Measurements from ENCODE around the gene ARHGEF38. TPM values are rescaled to one million over a fixed set of nuclear protein-coding genes. Genes with fewer than 3 reads are reported as not detected.

ARHGEF38 gene
- total and polyA plus RNA-seq, 8 donors, result 0.61 to 23.2 (median 2.5) TPM

GRCh38 chr4:105671301-105671700 lies 118.9 kb downstream of the ARHGEF38 start:
- TF ChIP-seq POLR2AphosphoS5 (IDR thresholded peaks at IDR 0.05) (no peak), EP300 (IDR thresholded peaks at IDR 0.05) (no peak), POLR2A (IDR thresholded peaks at IDR 0.05) (no peak)
- TF ChIP-seq, protein P1, sequence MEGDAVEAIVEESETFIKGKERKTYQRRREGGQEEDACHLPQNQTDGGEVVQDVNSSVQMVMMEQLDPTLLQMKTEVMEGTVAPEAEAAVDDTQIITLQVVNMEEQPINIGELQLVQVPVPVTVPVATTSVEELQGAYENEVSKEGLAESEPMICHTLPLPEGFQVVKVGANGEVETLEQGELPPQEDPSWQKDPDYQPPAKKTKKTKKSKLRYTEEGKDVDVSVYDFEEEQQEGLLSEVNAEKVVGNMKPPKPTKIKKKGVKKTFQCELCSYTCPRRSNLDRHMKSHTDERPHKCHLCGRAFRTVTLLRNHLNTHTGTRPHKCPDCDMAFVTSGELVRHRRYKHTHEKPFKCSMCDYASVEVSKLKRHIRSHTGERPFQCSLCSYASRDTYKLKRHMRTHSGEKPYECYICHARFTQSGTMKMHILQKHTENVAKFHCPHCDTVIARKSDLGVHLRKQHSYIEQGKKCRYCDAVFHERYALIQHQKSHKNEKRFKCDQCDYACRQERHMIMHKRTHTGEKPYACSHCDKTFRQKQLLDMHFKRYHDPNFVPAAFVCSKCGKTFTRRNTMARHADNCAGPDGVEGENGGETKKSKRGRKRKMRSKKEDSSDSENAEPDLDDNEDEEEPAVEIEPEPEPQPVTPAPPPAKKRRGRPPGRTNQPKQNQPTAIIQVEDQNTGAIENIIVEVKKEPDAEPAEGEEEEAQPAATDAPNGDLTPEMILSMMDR (IDR thresholded peaks at IDR 0.05), result no peak
- Histone ChIP-seq H3K4me1 (no peaks in the 10 kb centered on the region), H3K4me3 (no peak overlapping the region), H3K9me3 (no peaks in the 10 kb centered on the region), H3K36me3 (peaks cover 0 to 6% (median 0%) of the 10 kb centered on the region in 4 donors), H3K27ac (peak overlapping the region in 1 of 5 donors; percentile 1), H3K27me3 (no peaks in the 10 kb centered on the region)
- DNase-seq, result no peak
- 78 to 83% (median 82%) methylated on average over 2 of the region's 2 CpGs for WGBS, 5 donors
- intact Hi-C loops (cut with DNase I; ENCODE audit: low total_unique reads), result no loop called here

- Histone ChIP-seq H3K36me3 (no peaks in the 10 kb centered on the region), H3K4me3 (no peak overlapping the region), H3K9me3 (no peaks in the 10 kb centered on the region), H3K27ac (no peak overlapping the region), H3K4me1 (peaks cover 0 to 2% (median under 1%) of the 10 kb centered on the region in 4 donors), H3K27me3 (no peaks in the 10 kb centered on the region)
- intact Hi-C loops (cut with DNase I; ENCODE audit: low total_unique reads), result no loop called here
- WGBS, 5 donors, result 76 to 95% (median 86%) methylated on average over 1 of the region's 1 CpG
- TF ChIP-seq POLR2A (IDR thresholded peaks at IDR 0.05), result no peak
- TF ChIP-seq, protein P1 (IDR thresholded peaks at IDR 0.05), result no peak
- TF ChIP-seq EP300 (IDR thresholded peaks at IDR 0.05), result no peak
- no peak for TF ChIP-seq POLR2AphosphoS5 (IDR thresholded peaks at IDR 0.05)
- DNase-seq, result no peak
These were observed 121.6 kb downstream of the ARHGEF38 start for GRCh38 chr4:105674011-105674410.

- WGBS, 5 donors, result 80 to 86% (median 83%) methylated on average over 2 of the region's 2 CpGs
- H3K9me3 ChIP-seq, result no peaks in the 10 kb centered on the region
These were observed 125.3 kb downstream of the ARHGEF38 start for GRCh38 chr4:105677709-105678108.

GRCh38 chr4:105679186-105679585 lies 126.8 kb downstream of the ARHGEF38 start:
- intact Hi-C loops (cut with DNase I; ENCODE audit: low total_unique reads), result no loop called here
- WGBS, 5 donors, result 23 to 46% (median 31%) methylated on average over 2 of the region's 2 CpGs
- Histone ChIP-seq H3K36me3 (peaks cover 0 to 22% (median 19%) of the 10 kb centered on the region in 4 donors), H3K9me3 (no peaks in the 10 kb centered on the region), H3K4me1 (peaks cover 0 to 33% (median 15%) of the 10 kb centered on the region in 4 donors), H3K27me3 (no peaks in the 10 kb centered on the region), H3K4me3 (no peak overlapping the region), H3K27ac (peak overlapping the region in 1 of 5 donors; percentile 56)
- peak in 2 of 3 donors; percentile 2 for TF ChIP-seq POLR2AphosphoS5 (IDR thresholded peaks at IDR 0.05)
- TF ChIP-seq, protein P1 (IDR thresholded peaks at IDR 0.05), result no peak
- DNase-seq, result no peak

More at GRCh38 chr4:105677709-105678108, 125.3 kb downstream of the ARHGEF38 start:
- intact Hi-C loops (cut with DNase I; ENCODE audit: low total_unique reads), result no loop called here
- Histone ChIP-seq H3K27ac (no peak overlapping the region), H3K4me1 (peaks cover 0 to 27% (median 8%) of the 10 kb centered on the region in 4 donors), H3K27me3 (no peaks in the 10 kb centered on the region), H3K4me3 (no peak overlapping the region), H3K36me3 (peaks cover 0 to 14% (median 13%) of the 10 kb centered on the region in 4 donors)
- no peak for DNase-seq
- TF ChIP-seq, protein P1 (IDR thresholded peaks at IDR 0.05), result no peak
- TF ChIP-seq POLR2A (IDR thresholded peaks at IDR 0.05) (no peak), EP300 (IDR thresholded peaks at IDR 0.05) (no peak), POLR2AphosphoS5 (IDR thresholded peaks at IDR 0.05) (no peak)
